PC-9 (cell line): ENCODE measurements around the gene CCDC158. TPM values are rescaled to one million over a fixed set of nuclear protein-coding genes. Genes with fewer than 3 reads are reported as not detected.

Experiments
- BruUV-seq: library from RNA; stranded (reverse); fragments of 400-500 nt; replicated peaks from 2 replicates; lab custom pipeline; 2021; lab: Mats Ljungman, UMichigan
- CTCF ChIA-PET: fragments of 300-600 bp; sonication (Branson Sonifier 250); formaldehyde crosslinking; loops from one replicate; lab custom pipeline; 2022; ENCODE audit warnings: antibody characterized with exemption; lab: Charles Lee
- POLR2A ChIA-PET: fragments of 300-600 bp; sonication (Branson Sonifier 250); formaldehyde crosslinking; loops from one replicate; lab custom pipeline; 2022; ENCODE audit warnings: antibody characterized with exemption; ENCODE audit not compliant: unreplicated experiment; lab: Charles Lee
- DNase-seq, 2 experiments: peaks; one replicate each; pipeline versions ENCODE4 v3.0.0 to v3.0.0-alpha.2; 2015 to 2022; ENCODE audit warnings: mixed read lengths in 1 of 2
- H2AFZ ChIP-seq: fragments of 200-600 bp; sonication (generic); 2 replicates; pipeline ENCODE4 v1.8.1; 2017; ENCODE audit warnings: antibody characterized with exemption
- H3F3A ChIP-seq: fragments of 200-600 bp; sonication (generic); 2 replicates; pipeline ENCODE4 v1.8.1; 2017; ENCODE audit warnings: antibody characterized with exemption, mild to moderate bottlenecking, low read depth; ENCODE audit not compliant: insufficient read depth
- H3K27ac ChIP-seq: fragments of 200-600 bp; sonication (generic); 2 replicates; pipeline ENCODE4 v1.6.1; 2016; ENCODE audit warnings: mixed run types
- H3K27me3 ChIP-seq: fragments of 200-600 bp; sonication (generic); 2 replicates; pipeline ENCODE4 v1.6.1; 2016; ENCODE audit warnings: low read depth, mixed run types; ENCODE audit not compliant: insufficient read depth
- H3K36me3 ChIP-seq: fragments of 200-600 bp; sonication (generic); 2 replicates; pipeline ENCODE4 v1.6.1; 2016; ENCODE audit warnings: low read depth, mixed run types
- H3K4me1 ChIP-seq: fragments of 200-600 bp; sonication (generic); replicated peaks from 2 replicates; pipeline ENCODE4 v1.6.1; 2016; ENCODE audit warnings: mixed run types; ENCODE audit not compliant: insufficient read depth
- H3K4me2 ChIP-seq: fragments of 200-600 bp; sonication (generic); 2 replicates; pipeline ENCODE4 v1.6.1; 2017; ENCODE audit warnings: mixed run types
- H3K4me3 ChIP-seq: fragments of 200-600 bp; sonication (generic); 2 replicates; pipeline ENCODE4 v1.6.1; 2016; ENCODE audit warnings: mixed run types
- H3K79me2 ChIP-seq: fragments of 200-600 bp; sonication (generic); 2 replicates; pipeline ENCODE4 v1.6.1; 2017; ENCODE audit warnings: low read depth, mixed run types
- H3K9me2 ChIP-seq: fragments of 200-600 bp; sonication (generic); 2 replicates; pipeline ENCODE4 v1.8.1; 2017; ENCODE audit warnings: mild to moderate bottlenecking; ENCODE audit not compliant: insufficient read depth
- H3K9me3 ChIP-seq: fragments of 200-600 bp; sonication (generic); 2 replicates; pipeline ENCODE4 v1.8.1; 2016; ENCODE audit warnings: low read depth; ENCODE audit not compliant: insufficient read depth
- H4K20me1 ChIP-seq: fragments of 200-600 bp; sonication (generic); 2 replicates; pipeline ENCODE4 v1.8.1; 2017; ENCODE audit not compliant: insufficient read depth
- CTCF ChIP-seq: fragments of 200-600 bp; sonication (generic); conservative IDR thresholded peaks from 2 replicates; pipeline ENCODE4 v1.6.1; 2017; ENCODE audit warnings: mixed run types, antibody characterized with exemption, mild to moderate bottlenecking, moderate library complexity
- EZH2 ChIP-seq: fragments of 200-600 bp; sonication (generic); IDR thresholded peaks from 2 replicates; pipeline ENCODE4 v1.8.0; 2017; ENCODE audit warnings: antibody characterized with exemption, low read depth
- intact Hi-C: fragments of 100-400 bp; cut with micrococcal nuclease; formaldehyde crosslinking; loops from one replicate; pipeline ENCODE4 v1.10.0; 2022; ENCODE audit not compliant: unreplicated experiment
- total RNA-seq: library from RNA; stranded (reverse); gene quantifications from 2 replicates; pipeline ENCODE4 v1.2.3, GENCODE V29; 2021

The CCDC158 gene
- total RNA-seq, 1 experiment from 2014 or later = not detected

GRCh38 chr4:76277667-76278066 lies 143.3 kb downstream of the CCDC158 start:
- DNase-seq = no peak
- H3K9me3 ChIP-seq = no peaks in the 10 kb centered on the region
- H3K4me1 ChIP-seq = no peaks in the 10 kb centered on the region
- POLR2A ChIA-PET = no interaction called here
- BruUV-seq = no TSS peak
- no peaks in the 10 kb centered on the region for H3K36me3 ChIP-seq
- H3K9me2 ChIP-seq = no peaks in the 10 kb centered on the region
- CTCF ChIA-PET = interaction anchor here (0.6 kb wide), 1 partner anchor 97 kb away, joined by 13 read pairs; no protein-coding TSS in a partner anchor
- H2AFZ ChIP-seq = no peak overlapping the region
- no peak overlapping the region for H3K4me3 ChIP-seq
- H3K4me2 ChIP-seq = no peak overlapping the region
- H3K27me3 ChIP-seq = no peaks in the 10 kb centered on the region
- intact Hi-C loops = no loop called here
- no peaks in the 10 kb centered on the region for H4K20me1 ChIP-seq
- TF ChIP-seq CTCF = no peak
- no peaks in the 10 kb centered on the region for H3K79me2 ChIP-seq
- no peaks in the 10 kb centered on the region for H3F3A ChIP-seq
- no peak overlapping the region for H3K27ac ChIP-seq

- H3F3A ChIP-seq = no peaks in the 10 kb centered on the region
- no peak overlapping the region for H3K4me2 ChIP-seq
- no peak for DNase-seq
- H3K36me3 ChIP-seq = no peaks in the 10 kb centered on the region
- no peak overlapping the region for H3K4me3 ChIP-seq
- no peaks in the 10 kb centered on the region for H3K4me1 ChIP-seq
- ChIA-PET CTCF (no interaction called here), POLR2A (no interaction called here)
- no peaks in the 10 kb centered on the region for H3K9me3 ChIP-seq
- intact Hi-C loops = no loop called here
- H3K27ac ChIP-seq = no peak overlapping the region
- no peaks in the 10 kb centered on the region for H3K79me2 ChIP-seq
- no peaks in the 10 kb centered on the region for H3K9me2 ChIP-seq
- TF ChIP-seq CTCF (no peak), EZH2 (no peak)
- no peaks in the 10 kb centered on the region for H4K20me1 ChIP-seq
- H3K27me3 ChIP-seq = no peaks in the 10 kb centered on the region
- no peak overlapping the region for H2AFZ ChIP-seq
- no TSS peak for BruUV-seq
These were observed 144.1 kb downstream of the CCDC158 start for GRCh38 chr4:76276813-76277212.

GRCh38 chr4:76275486-76276124 lies 145.3 kb downstream of the CCDC158 start:
- H3K27me3 ChIP-seq = no peaks in the 10 kb centered on the region
- ChIA-PET CTCF (no interaction called here), POLR2A (no interaction called here)
- intact Hi-C loops = no loop called here
- no peaks in the 10 kb centered on the region for H3K9me2 ChIP-seq
- no peak for TF ChIP-seq EZH2
- no peak for TF ChIP-seq CTCF
- BruUV-seq = no TSS peak
- no peak overlapping the region for H3K4me2 ChIP-seq
- no peaks in the 10 kb centered on the region for H4K20me1 ChIP-seq
- no peak overlapping the region for H3K4me3 ChIP-seq
- DNase-seq = no peak
- no peaks in the 10 kb centered on the region for H3K79me2 ChIP-seq
- no peaks in the 10 kb centered on the region for H3K36me3 ChIP-seq
- no peaks in the 10 kb centered on the region for H3K9me3 ChIP-seq
- H2AFZ ChIP-seq = no peak overlapping the region
- no peaks in the 10 kb centered on the region for H3F3A ChIP-seq
- no peaks in the 10 kb centered on the region for H3K4me1 ChIP-seq
- H3K27ac ChIP-seq = no peak overlapping the region
